ENCODE data around the gene ST6GALNAC3. TPM values are rescaled to one million over a fixed set of nuclear protein-coding genes. Genes with fewer than 3 reads are reported as not detected.
A peak's percentile ranks its signal among the peaks of the same experiment; 100 is the strongest.

ST6GALNAC3 gene
- polyA plus RNA-seq (2013, experiment 1 of 4), result 18.7 TPM
- 17.0 TPM for polyA plus RNA-seq (2013, experiment 2 of 4)
- polyA plus RNA-seq (2013, experiment 3 of 4), result 16.2 TPM
- polyA plus RNA-seq (2013, experiment 4 of 4), result 16.9 TPM

GRCh38 chr1:76074321-76075187, at the start of gene ST6GALNAC3:
Gene ST6GALNAC3 (plus strand): TSS chr1:76074746.
- WGBS, 2 experiments, result 1% methylated on average over 59 of the region's 59 CpGs
- H3K27ac ChIP-seq (ENCODE audit: insufficient read depth, low read depth, low read length, poor library complexity, severe bottlenecking), result peak within 1 kb of the TSS; percentile 33

GRCh38 chr1:76027341-76027740, 47.2 kb upstream of the ST6GALNAC3 start:
- no peak overlapping the region for H3K27ac ChIP-seq (ENCODE audit: insufficient read depth, low read depth, low read length, poor library complexity, severe bottlenecking)
- H3K4me1 ChIP-seq (ENCODE audit: control insufficient read depth, insufficient read depth, low read length), result no peaks in the 10 kb centered on the region
- H3K4me3 ChIP-seq (ENCODE audit: insufficient read depth, low read depth, low read length), result no peak overlapping the region
- no peaks in the 10 kb centered on the region for H3K36me3 ChIP-seq (ENCODE audit: control insufficient read depth, insufficient read depth, low read length)
- H3K27me3 ChIP-seq (ENCODE audit: control insufficient read depth, insufficient read depth, low read length, poor library complexity, severe bottlenecking), result no peaks in the 10 kb centered on the region
- WGBS, 2 experiments, result 93 to 99% methylated on average over 4 of the region's 4 CpGs
- H3K9me3 ChIP-seq (ENCODE audit: control insufficient read depth, low read length), result no peaks in the 10 kb centered on the region

More at GRCh38 chr1:76074321-76075187, at the start of gene ST6GALNAC3:
- Histone ChIP-seq H3K27me3 (ENCODE audit: control insufficient read depth, insufficient read depth, low read length, poor library complexity, severe bottlenecking) (no peaks in the 10 kb centered on the region), H3K4me1 (ENCODE audit: control insufficient read depth, insufficient read depth, low read length) (peaks cover 8% of the 10 kb centered on the region), H3K9me3 (ENCODE audit: control insufficient read depth, low read length) (no peaks in the 10 kb centered on the region), H3K4me3 (ENCODE audit: insufficient read depth, low read depth, low read length) (peak within 1 kb of the TSS; percentile 74), H3K36me3 (ENCODE audit: control insufficient read depth, insufficient read depth, low read length) (no peaks in the 10 kb centered on the region)

- no peak overlapping the region for H3K27ac ChIP-seq (ENCODE audit: insufficient read depth, low read depth, low read length, poor library complexity, severe bottlenecking)
- WGBS, 2 experiments, result no CpG with 5 or more reads among the region's 1 CpG
Measured at GRCh38 chr1:76029331-76029730, 45.2 kb upstream of the ST6GALNAC3 start.

GRCh38 chr1:76031496-76031895, 43.0 kb upstream of the ST6GALNAC3 start:
- no peak overlapping the region for H3K4me3 ChIP-seq (ENCODE audit: insufficient read depth, low read depth, low read length)
- no peaks in the 10 kb centered on the region for H3K9me3 ChIP-seq (ENCODE audit: control insufficient read depth, low read length)
- H3K27me3 ChIP-seq (ENCODE audit: control insufficient read depth, insufficient read depth, low read length, poor library complexity, severe bottlenecking), result no peaks in the 10 kb centered on the region
- WGBS, 2 experiments, result 94 to 97% methylated on average over 2 of the region's 2 CpGs
- H3K4me1 ChIP-seq (ENCODE audit: control insufficient read depth, insufficient read depth, low read length), result no peaks in the 10 kb centered on the region
- H3K36me3 ChIP-seq (ENCODE audit: control insufficient read depth, insufficient read depth, low read length), result no peaks in the 10 kb centered on the region
- no peak overlapping the region for H3K27ac ChIP-seq (ENCODE audit: insufficient read depth, low read depth, low read length, poor library complexity, severe bottlenecking)

More at GRCh38 chr1:76029331-76029730, 45.2 kb upstream of the ST6GALNAC3 start:
- no peaks in the 10 kb centered on the region for H3K9me3 ChIP-seq (ENCODE audit: control insufficient read depth, low read length)
- H3K4me3 ChIP-seq (ENCODE audit: insufficient read depth, low read depth, low read length), result no peak overlapping the region
- no peaks in the 10 kb centered on the region for H3K27me3 ChIP-seq (ENCODE audit: control insufficient read depth, insufficient read depth, low read length, poor library complexity, severe bottlenecking)
- no peaks in the 10 kb centered on the region for H3K36me3 ChIP-seq (ENCODE audit: control insufficient read depth, insufficient read depth, low read length)
- H3K4me1 ChIP-seq (ENCODE audit: control insufficient read depth, insufficient read depth, low read length), result no peaks in the 10 kb centered on the region

- Histone ChIP-seq H3K4me1 (ENCODE audit: control insufficient read depth, insufficient read depth, low read length) (no peaks in the 10 kb centered on the region), H3K27me3 (ENCODE audit: control insufficient read depth, insufficient read depth, low read length, poor library complexity, severe bottlenecking) (no peaks in the 10 kb centered on the region), H3K27ac (ENCODE audit: insufficient read depth, low read depth, low read length, poor library complexity, severe bottlenecking) (no peak overlapping the region), H3K4me3 (ENCODE audit: insufficient read depth, low read depth, low read length) (no peak overlapping the region), H3K36me3 (ENCODE audit: control insufficient read depth, insufficient read depth, low read length) (no peaks in the 10 kb centered on the region), H3K9me3 (ENCODE audit: control insufficient read depth, low read length) (no peaks in the 10 kb centered on the region)
- 94 to 98% methylated on average over 3 of the region's 3 CpGs for WGBS, 2 experiments
Measured at GRCh38 chr1:76033800-76034475, 40.6 kb upstream of the ST6GALNAC3 start.

GRCh38 chr1:76035053-76035452, 39.5 kb upstream of the ST6GALNAC3 start:
- WGBS, 2 experiments, result 100% methylated on average over 1 to 2 of the region's 2 CpGs
- Histone ChIP-seq H3K4me3 (ENCODE audit: insufficient read depth, low read depth, low read length) (no peak overlapping the region), H3K4me1 (ENCODE audit: control insufficient read depth, insufficient read depth, low read length) (peaks cover under 1% of the 10 kb centered on the region)

GRCh38 chr1:76037324-76037723, 37.2 kb upstream of the ST6GALNAC3 start:
- Histone ChIP-seq H3K4me1 (ENCODE audit: control insufficient read depth, insufficient read depth, low read length) (peaks cover 7% of the 10 kb centered on the region), H3K36me3 (ENCODE audit: control insufficient read depth, insufficient read depth, low read length) (no peaks in the 10 kb centered on the region), H3K27me3 (ENCODE audit: control insufficient read depth, insufficient read depth, low read length, poor library complexity, severe bottlenecking) (no peaks in the 10 kb centered on the region), H3K4me3 (ENCODE audit: insufficient read depth, low read depth, low read length) (no peak overlapping the region), H3K9me3 (ENCODE audit: control insufficient read depth, low read length) (no peaks in the 10 kb centered on the region), H3K27ac (ENCODE audit: insufficient read depth, low read depth, low read length, poor library complexity, severe bottlenecking) (no peak overlapping the region)
- 79 to 82% methylated on average over 4 of the region's 4 CpGs for WGBS, 2 experiments

More at GRCh38 chr1:76035053-76035452, 39.5 kb upstream of the ST6GALNAC3 start:
- H3K27me3 ChIP-seq (ENCODE audit: control insufficient read depth, insufficient read depth, low read length, poor library complexity, severe bottlenecking), result no peaks in the 10 kb centered on the region
- H3K9me3 ChIP-seq (ENCODE audit: control insufficient read depth, low read length), result no peaks in the 10 kb centered on the region
- no peaks in the 10 kb centered on the region for H3K36me3 ChIP-seq (ENCODE audit: control insufficient read depth, insufficient read depth, low read length)
- no peak overlapping the region for H3K27ac ChIP-seq (ENCODE audit: insufficient read depth, low read depth, low read length, poor library complexity, severe bottlenecking)

- 82 to 95% methylated on average over 2 to 3 of the region's 3 CpGs for WGBS, 2 experiments
- peaks cover 7% of the 10 kb centered on the region for H3K4me1 ChIP-seq (ENCODE audit: control insufficient read depth, insufficient read depth, low read length)
- no peaks in the 10 kb centered on the region for H3K36me3 ChIP-seq (ENCODE audit: control insufficient read depth, insufficient read depth, low read length)
- no peak overlapping the region for H3K27ac ChIP-seq (ENCODE audit: insufficient read depth, low read depth, low read length, poor library complexity, severe bottlenecking)
- no peaks in the 10 kb centered on the region for H3K9me3 ChIP-seq (ENCODE audit: control insufficient read depth, low read length)
- no peak overlapping the region for H3K4me3 ChIP-seq (ENCODE audit: insufficient read depth, low read depth, low read length)
- H3K27me3 ChIP-seq (ENCODE audit: control insufficient read depth, insufficient read depth, low read length, poor library complexity, severe bottlenecking), result no peaks in the 10 kb centered on the region
Measured at GRCh38 chr1:76038287-76039004, 36.1 kb upstream of the ST6GALNAC3 start.

GRCh38 chr1:76046149-76046548, 28.4 kb upstream of the ST6GALNAC3 start:
- WGBS, 2 experiments, result 75 to 89% methylated on average over 1 of the region's 2 CpGs
- Histone ChIP-seq H3K9me3 (ENCODE audit: control insufficient read depth, low read length) (no peaks in the 10 kb centered on the region), H3K36me3 (ENCODE audit: control insufficient read depth, insufficient read depth, low read length) (no peaks in the 10 kb centered on the region), H3K4me3 (ENCODE audit: insufficient read depth, low read depth, low read length) (no peak overlapping the region), H3K27me3 (ENCODE audit: control insufficient read depth, insufficient read depth, low read length, poor library complexity, severe bottlenecking) (no peaks in the 10 kb centered on the region), H3K27ac (ENCODE audit: insufficient read depth, low read depth, low read length, poor library complexity, severe bottlenecking) (no peak overlapping the region), H3K4me1 (ENCODE audit: control insufficient read depth, insufficient read depth, low read length) (no peaks in the 10 kb centered on the region)

Measured in ectodermal cell (in vitro differentiated cells).